C1 segment of cervical spinal cord (tissue), 14 donors: ENCODE results near the gene ADAMTS18.
"Not testable (repeated sequence)": the region's sequence is repeated elsewhere in the genome, so short reads cannot be mapped to it uniquely, and the experiment has no call there.

Experiments used
- DNase-seq, 14 donors: peaks; one replicate each; lab custom pipeline; 2025; lab: John Stamatoyannopoulos, UW

ADAMTS18 gene

GRCh38 chr16:77285676-77286075 lies 149.2 kb downstream of the ADAMTS18 start:
- DNase-seq: no peak

- no peak for DNase-seq
Observed at GRCh38 chr16:77282345-77282744, 152.5 kb downstream of the ADAMTS18 start.

GRCh38 chr16:77279316-77279715 lies 155.5 kb downstream of the ADAMTS18 start:
- DNase-seq: not testable (repeated sequence)

- no peak for DNase-seq
Observed at GRCh38 chr16:77277571-77277970, 157.3 kb downstream of the ADAMTS18 start.

- DNase-seq: no peak
Observed at GRCh38 chr16:77277141-77277540, 157.7 kb downstream of the ADAMTS18 start.

GRCh38 chr16:77276661-77277060 lies 158.2 kb downstream of the ADAMTS18 start:
- no peak for DNase-seq

- DNase-seq: not testable (repeated sequence)
Observed at GRCh38 chr16:77275303-77275702, 159.5 kb downstream of the ADAMTS18 start.

- DNase-seq: peak in 1 of 14 donors; percentile 42
Observed at GRCh38 chr16:77273815-77274214, 161.0 kb downstream of the ADAMTS18 start.

GRCh38 chr16:77271532-77272426 lies 163.1 kb downstream of the ADAMTS18 start:
- peak in 1 of 14 donors; percentile 68 for DNase-seq

- not testable (repeated sequence) for DNase-seq
Observed at GRCh38 chr16:77266185-77266584, 168.6 kb downstream of the ADAMTS18 start.

GRCh38 chr16:77262971-77263370 lies 171.9 kb downstream of the ADAMTS18 start:
- no peak for DNase-seq

- no peak for DNase-seq
Observed at GRCh38 chr16:77250400-77250799, 184.4 kb downstream of the ADAMTS18 start.

- no peak for DNase-seq
Observed at GRCh38 chr16:77246150-77246549, 188.7 kb downstream of the ADAMTS18 start.

- DNase-seq: not testable (repeated sequence)
Observed at GRCh38 chr16:77242471-77242870, 192.4 kb downstream of the ADAMTS18 start.

- peak in 1 of 14 donors; percentile 86 for DNase-seq
Observed at GRCh38 chr16:77238593-77238992, 196.2 kb downstream of the ADAMTS18 start.

- DNase-seq: peak in 13 of 14 donors; percentile 24 to 87 (median 77)
Observed at GRCh38 chr16:77236063-77236511, 198.7 kb downstream of the ADAMTS18 start.

GRCh38 chr16:77234611-77235010 lies 200.2 kb downstream of the ADAMTS18 start:
- DNase-seq: no peak

- no peak for DNase-seq
Observed at GRCh38 chr16:77233799-77234519, 200.9 kb downstream of the ADAMTS18 start.
